Body of pancreas (tissue), 4 donors: ENCODE measurements around the gene CAPN14.

Experiments used
- POLR2A ChIP-seq, 3 donors: fragments of 450-650 bp; IDR thresholded peaks; one replicate each; pipeline ENCODE4 v1.6.1; 2016; ENCODE audit warnings: antibody characterized with exemption in 3 of 3, mild to moderate bottlenecking in 2 of 3
- TF ChIP-seq, protein P1 (sequence below), 7 experiments: fragments of 450-650 bp in 4 of 7; fragments of 200-600 bp in 3 of 7; sonication (generic) in 3 of 7; IDR thresholded peaks; one replicate each; pipeline ENCODE4 v1.5.1; 2016 to 2019; ENCODE audit warnings: antibody characterized with exemption in 7 of 7

DNA sequence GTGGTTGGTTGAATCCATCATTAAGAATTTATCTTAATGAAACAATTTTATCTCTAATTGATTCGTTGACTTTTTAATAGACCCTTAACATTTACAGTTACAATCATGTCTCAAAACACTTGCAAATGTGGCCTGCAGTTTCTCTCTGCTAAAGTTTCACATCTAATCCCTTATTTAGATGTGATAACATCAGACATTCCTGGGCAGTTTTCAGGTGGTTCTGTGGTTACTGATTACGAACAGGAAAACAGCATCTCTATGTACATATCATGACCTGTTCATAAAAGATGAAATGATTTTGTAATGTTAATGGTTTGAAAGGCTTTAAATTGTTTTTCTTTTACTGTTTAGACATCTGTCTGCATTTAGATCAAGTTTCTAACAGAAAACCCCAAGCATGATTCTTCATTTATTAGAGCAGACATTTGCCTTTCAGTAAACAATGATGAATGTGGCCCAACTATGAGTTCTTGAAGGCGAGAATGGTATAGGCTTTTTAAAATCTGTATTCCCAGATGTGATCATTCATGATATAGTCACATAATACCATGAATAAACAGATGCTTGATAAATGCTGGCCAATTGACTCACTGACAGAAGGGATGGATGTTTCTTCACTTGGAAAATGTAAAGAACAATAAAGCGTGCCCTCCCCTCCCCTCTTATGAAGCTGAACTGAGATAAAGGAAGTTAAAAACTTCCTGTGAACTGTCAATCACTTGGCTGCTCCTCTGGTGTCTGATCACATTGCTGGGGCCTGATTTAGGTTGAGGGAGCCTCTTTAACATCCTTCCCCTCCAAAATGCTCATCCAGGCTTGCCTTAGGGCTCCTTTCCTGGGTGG is 3.5 kb downstream of the CAPN14 start:
- no peak for TF ChIP-seq POLR2A (IDR thresholded peaks at IDR 0.05)
- TF ChIP-seq, protein P1, sequence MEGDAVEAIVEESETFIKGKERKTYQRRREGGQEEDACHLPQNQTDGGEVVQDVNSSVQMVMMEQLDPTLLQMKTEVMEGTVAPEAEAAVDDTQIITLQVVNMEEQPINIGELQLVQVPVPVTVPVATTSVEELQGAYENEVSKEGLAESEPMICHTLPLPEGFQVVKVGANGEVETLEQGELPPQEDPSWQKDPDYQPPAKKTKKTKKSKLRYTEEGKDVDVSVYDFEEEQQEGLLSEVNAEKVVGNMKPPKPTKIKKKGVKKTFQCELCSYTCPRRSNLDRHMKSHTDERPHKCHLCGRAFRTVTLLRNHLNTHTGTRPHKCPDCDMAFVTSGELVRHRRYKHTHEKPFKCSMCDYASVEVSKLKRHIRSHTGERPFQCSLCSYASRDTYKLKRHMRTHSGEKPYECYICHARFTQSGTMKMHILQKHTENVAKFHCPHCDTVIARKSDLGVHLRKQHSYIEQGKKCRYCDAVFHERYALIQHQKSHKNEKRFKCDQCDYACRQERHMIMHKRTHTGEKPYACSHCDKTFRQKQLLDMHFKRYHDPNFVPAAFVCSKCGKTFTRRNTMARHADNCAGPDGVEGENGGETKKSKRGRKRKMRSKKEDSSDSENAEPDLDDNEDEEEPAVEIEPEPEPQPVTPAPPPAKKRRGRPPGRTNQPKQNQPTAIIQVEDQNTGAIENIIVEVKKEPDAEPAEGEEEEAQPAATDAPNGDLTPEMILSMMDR (IDR thresholded peaks at IDR 0.05), result no peak
